Epidermal melanocyte (primary cell): ENCODE results near the gene CXCL12.

Experiments used
- DNase-seq: peaks from one replicate; pipeline ENCODE4 v3.0.0; 2011; ENCODE audit warnings: low spot score; ENCODE audit not compliant: insufficient read length

The CXCL12 gene

DNA sequence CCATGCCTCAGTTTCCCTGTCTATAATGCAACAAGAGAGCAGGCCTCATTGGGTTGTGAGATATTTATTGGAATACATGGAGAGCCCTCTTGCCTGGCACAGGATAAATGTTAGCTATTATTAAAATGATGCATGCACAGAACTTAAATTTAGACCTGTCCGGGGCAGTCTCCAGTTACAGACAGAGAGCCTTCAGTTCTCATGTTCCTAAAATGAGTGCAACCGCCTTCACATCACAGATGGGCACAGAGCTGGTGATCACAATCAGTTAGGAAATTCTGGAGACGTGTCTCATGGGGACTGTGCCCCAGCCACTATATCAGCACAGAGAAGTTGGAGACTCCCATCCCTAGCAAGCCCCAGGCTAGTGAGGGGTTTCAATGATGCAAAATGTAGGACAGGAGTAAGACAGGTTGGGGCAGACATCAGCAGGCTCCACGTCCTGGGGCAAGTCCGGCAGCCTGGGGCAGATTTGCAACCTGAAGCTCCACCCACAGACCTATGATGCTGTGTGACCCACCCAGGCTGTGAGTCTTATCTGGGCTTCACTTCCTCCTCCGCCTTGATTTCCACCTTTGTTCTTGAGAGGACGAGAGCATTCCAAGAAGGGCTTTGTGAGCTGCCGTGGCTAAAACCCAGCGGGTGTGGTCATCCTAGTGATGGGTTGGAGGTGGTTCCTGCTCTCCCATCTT is 49.4 kb downstream of the CXCL12 start:
- no peak for DNase-seq

- no peak for DNase-seq
These were observed 50.2 kb downstream of the CXCL12 start for GRCh38 chr10:44334621-44335184.

GRCh38 chr10:44334091-44334490 is 50.8 kb downstream of the CXCL12 start:
- no peak for DNase-seq

- no peak for DNase-seq
These were observed 51.4 kb downstream of the CXCL12 start for GRCh38 chr10:44333511-44333910.

GRCh38 chr10:44332465-44332864 is 52.4 kb downstream of the CXCL12 start:
- DNase-seq, result no peak

DNA sequence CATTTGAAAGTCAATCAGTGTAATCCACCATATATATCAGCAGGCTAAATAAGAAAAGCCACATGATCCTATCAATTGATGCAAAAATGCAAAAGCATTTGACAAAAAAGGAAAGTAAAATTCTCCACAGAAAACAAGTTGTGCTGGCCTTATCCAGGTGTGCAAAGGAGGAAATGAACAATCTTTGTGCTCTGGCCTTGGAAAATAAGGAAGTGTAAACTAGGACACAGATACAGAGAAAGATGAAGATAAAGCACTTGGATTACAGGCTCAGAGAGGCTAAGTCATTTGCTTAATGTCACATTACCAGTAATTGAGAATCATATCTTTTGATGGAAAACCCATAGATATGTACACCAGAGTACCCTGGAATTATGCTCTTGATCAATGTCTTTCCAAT is 54.5 kb downstream of the CXCL12 start:
- no peak for DNase-seq

GRCh38 chr10:44327461-44327860 is 57.4 kb downstream of the CXCL12 start:
- DNase-seq, result no peak
